GM12872 (cell line): Measurements from ENCODE around the gene CCDC50.

Experiments
- TF ChIP-seq, protein P1 (sequence below): IDR thresholded peaks from 3 replicates; pipeline ENCODE4 v1.5.1; 2011; ENCODE audit warnings: low read depth, mild to moderate bottlenecking, low read length, moderate library complexity; ENCODE audit not compliant: insufficient read depth

CCDC50 gene

DNA sequence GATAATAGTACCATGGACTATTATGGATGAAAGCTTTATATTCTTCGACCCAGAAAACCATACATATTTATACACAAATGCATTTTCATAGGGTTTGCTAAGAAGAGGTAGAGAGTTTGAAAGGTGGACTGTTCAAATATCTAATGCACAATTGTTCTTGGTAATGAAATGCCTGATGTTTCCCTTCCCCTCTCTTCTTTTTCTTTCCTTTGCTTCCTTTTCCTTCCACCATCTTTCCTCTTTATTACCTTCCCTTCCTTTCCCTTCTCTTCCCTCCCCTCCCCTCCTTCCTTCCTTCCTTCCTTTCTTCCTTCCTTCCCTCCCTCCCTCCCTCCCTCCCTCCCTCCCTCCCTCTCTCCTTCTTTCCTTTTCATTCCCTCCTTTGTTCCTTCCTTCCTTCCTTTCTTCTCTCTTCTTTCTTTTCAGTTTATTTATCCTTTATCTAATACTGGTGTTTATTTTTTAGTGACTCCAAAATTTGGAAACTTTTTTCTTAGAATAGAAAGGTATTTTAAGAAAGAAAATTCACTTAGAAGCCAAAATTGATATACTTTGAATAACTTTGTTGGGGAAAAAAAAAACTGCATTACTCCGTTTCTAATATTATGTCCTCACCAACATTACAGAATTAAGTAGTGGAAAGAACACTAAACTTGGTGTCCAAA lies 109.1 kb downstream of the CCDC50 start:
- TF ChIP-seq, protein P1, sequence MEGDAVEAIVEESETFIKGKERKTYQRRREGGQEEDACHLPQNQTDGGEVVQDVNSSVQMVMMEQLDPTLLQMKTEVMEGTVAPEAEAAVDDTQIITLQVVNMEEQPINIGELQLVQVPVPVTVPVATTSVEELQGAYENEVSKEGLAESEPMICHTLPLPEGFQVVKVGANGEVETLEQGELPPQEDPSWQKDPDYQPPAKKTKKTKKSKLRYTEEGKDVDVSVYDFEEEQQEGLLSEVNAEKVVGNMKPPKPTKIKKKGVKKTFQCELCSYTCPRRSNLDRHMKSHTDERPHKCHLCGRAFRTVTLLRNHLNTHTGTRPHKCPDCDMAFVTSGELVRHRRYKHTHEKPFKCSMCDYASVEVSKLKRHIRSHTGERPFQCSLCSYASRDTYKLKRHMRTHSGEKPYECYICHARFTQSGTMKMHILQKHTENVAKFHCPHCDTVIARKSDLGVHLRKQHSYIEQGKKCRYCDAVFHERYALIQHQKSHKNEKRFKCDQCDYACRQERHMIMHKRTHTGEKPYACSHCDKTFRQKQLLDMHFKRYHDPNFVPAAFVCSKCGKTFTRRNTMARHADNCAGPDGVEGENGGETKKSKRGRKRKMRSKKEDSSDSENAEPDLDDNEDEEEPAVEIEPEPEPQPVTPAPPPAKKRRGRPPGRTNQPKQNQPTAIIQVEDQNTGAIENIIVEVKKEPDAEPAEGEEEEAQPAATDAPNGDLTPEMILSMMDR: no peak

DNA sequence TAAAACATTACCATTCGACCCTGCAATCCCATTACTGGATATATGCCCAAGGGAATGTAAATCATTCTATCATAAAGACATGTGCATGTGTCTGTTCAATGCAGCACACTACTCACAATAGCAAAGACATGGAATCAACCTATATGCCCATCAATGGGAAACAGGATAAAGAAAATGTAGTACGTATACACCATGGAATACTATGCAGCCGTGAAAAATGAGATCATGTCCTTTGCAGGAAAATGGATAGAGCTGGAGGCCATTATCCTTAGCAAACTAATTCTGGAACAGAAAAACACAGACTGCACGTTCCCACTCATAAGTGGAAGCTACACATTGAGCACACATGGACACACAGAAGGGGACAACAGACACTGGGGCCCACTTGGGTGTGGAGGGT lies 111.3 kb downstream of the CCDC50 start:
- TF ChIP-seq, protein P1: no peak

DNA sequence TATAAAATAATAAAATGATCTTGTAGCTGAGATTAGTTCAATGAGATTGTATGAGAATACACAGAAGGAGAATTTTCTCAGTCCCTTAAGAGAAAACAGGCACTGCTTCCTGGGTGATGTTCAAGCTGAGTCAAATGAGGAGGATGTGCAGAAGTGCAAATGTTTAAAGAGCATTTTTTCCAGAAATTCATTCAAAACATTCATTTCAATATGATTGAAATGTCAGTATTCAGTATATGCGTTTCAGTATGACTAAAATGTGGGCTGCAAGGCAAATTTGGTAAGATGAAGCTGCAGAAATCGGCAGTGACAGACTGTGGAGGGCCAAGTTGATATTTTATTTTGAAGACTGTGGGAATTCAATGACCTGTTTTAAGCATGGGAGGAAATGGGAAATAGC lies 112.5 kb downstream of the CCDC50 start:
- TF ChIP-seq, protein P1: no peak

DNA sequence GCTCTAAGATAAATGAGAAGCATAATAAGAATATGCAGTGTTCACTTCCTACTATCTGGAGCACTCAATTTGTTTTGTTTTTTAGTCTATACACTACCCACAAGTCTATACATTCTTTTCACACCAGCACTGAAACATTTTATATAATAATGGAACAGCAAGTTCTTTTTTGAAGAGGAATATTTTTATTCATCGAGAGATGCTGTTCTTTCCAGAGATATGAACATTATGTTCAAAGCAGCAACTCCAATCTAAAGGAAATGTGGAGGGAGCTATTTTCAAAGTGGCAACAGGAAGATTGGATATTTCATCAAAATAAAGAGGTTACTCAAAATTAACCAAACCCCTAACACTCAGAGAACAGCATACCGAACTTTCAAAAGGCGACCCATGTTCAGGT lies 115.4 kb downstream of the CCDC50 start:
- TF ChIP-seq, protein P1: no peak
